Naive thymus-derived CD4-positive, alpha-beta T cell (primary cell): ENCODE measurements around the gene LNX1. TPM values are rescaled to one million over a fixed set of nuclear protein-coding genes. Genes with fewer than 3 reads are reported as not detected.

Source experiments
- ATAC-seq: fragments of 150-1000 bp; cut with Tn5 transposase; 2 replicates; pipeline ENCODE4 v1.10.0; 2021; ENCODE audit warnings: mild to moderate bottlenecking, moderate library complexity
- CTCF ChIA-PET: fragments of 350-600 bp; sonication (Branson Sonifier 250); formaldehyde crosslinking; loops from one replicate; lab custom pipeline; 2021; ENCODE audit warnings: antibody characterized with exemption; lab: Charles Lee
- POLR2A ChIA-PET: fragments of 350-600 bp; sonication (Branson Sonifier 250); formaldehyde crosslinking; loops from one replicate; lab custom pipeline; 2021; ENCODE audit warnings: antibody characterized with exemption, inconsistent platforms; lab: Charles Lee
- DNase-seq, 9 donors: peaks; one replicate each; pipeline versions ENCODE4 v3.0.0 to v3.0.0-alpha.2; 2020 to 2022; ENCODE audit warnings: mixed read lengths in 1 of 9
- H3K27ac ChIP-seq: one replicate; pipeline ENCODE4 v1.7.0; 2013; ENCODE audit warnings: mild to moderate bottlenecking, low read depth, low read length, moderate library complexity
- H3K27me3 ChIP-seq, 2 donors: one replicate each; pipeline ENCODE4 v1.7.0; 2013; ENCODE audit warnings: low read length in 2 of 2, mild to moderate bottlenecking in 2 of 2, moderate library complexity in 2 of 2; ENCODE audit not compliant: control insufficient read depth in 2 of 2, insufficient read depth in 2 of 2
- H3K36me3 ChIP-seq, 3 experiments: 1 replicate in 2 of 3; 2 replicates in 1 of 3; pipeline ENCODE4 v1.7.0; 2013; ENCODE audit warnings: low read length in 3 of 3, mild to moderate bottlenecking in 3 of 3, moderate library complexity in 1 of 3; ENCODE audit not compliant: insufficient read depth in 3 of 3, control insufficient read depth in 2 of 3
- H3K4me1 ChIP-seq, 2 donors: one replicate each; pipeline ENCODE4 v1.7.0; 2013; ENCODE audit warnings: low read length in 2 of 2, mild to moderate bottlenecking in 2 of 2, moderate library complexity in 1 of 2; ENCODE audit not compliant: control insufficient read depth in 2 of 2, insufficient read depth in 2 of 2
- H3K4me3 ChIP-seq: 2 replicates; pipeline ENCODE4 v1.7.0; 2013; ENCODE audit warnings: mild to moderate bottlenecking, low read length
- H3K9me3 ChIP-seq, 3 experiments: 1 replicate in 2 of 3; 2 replicates in 1 of 3; pipeline ENCODE4 v1.7.0; 2013; ENCODE audit warnings: low read length in 3 of 3; ENCODE audit not compliant: control insufficient read depth in 2 of 3
- H3K27ac Mint-ChIP-seq, 9 donors: one replicate each; pipeline ENCODE4 v1.8.0; 2020 to 2022; ENCODE audit warnings: mixed read lengths in 9 of 9, mild to moderate bottlenecking in 8 of 9, moderate library complexity in 5 of 9, inconsistent platforms in 2 of 9
- H3K27me3 Mint-ChIP-seq, 5 donors: one replicate each; pipeline ENCODE4 v1.8.0; 2021 to 2022; ENCODE audit warnings: mixed read lengths in 5 of 5, mild to moderate bottlenecking in 1 of 5
- H3K36me3 Mint-ChIP-seq, 5 donors: one replicate each; pipeline ENCODE4 v1.8.0; 2020 to 2022; ENCODE audit warnings: mixed read lengths in 5 of 5, mild to moderate bottlenecking in 3 of 5, inconsistent platforms in 1 of 5
- H3K4me1 Mint-ChIP-seq, 7 donors: one replicate each; pipeline ENCODE4 v1.8.0; 2020 to 2022; ENCODE audit warnings: mixed read lengths in 7 of 7, mild to moderate bottlenecking in 3 of 7, inconsistent platforms in 1 of 7
- H3K4me3 Mint-ChIP-seq, 10 donors: one replicate each; pipeline ENCODE4 v1.8.0; 2020 to 2022; ENCODE audit warnings: mild to moderate bottlenecking in 10 of 10, mixed read lengths in 10 of 10, moderate library complexity in 6 of 10, inconsistent platforms in 2 of 10
- H3K9me3 Mint-ChIP-seq, 11 donors: one replicate each; pipeline ENCODE4 v1.8.0; 2020 to 2022; ENCODE audit warnings: mixed read lengths in 11 of 11, mild to moderate bottlenecking in 4 of 11, inconsistent platforms in 1 of 11, moderate library complexity in 1 of 11
- intact Hi-C, 2 donors: fragments of 100-400 bp; cut with micrococcal nuclease; formaldehyde crosslinking; loops; one replicate each; pipeline ENCODE4 v1.15.1; 2023
- polyA plus RNA-seq, 2 donors: library from polyadenylated mRNA; unstranded; fragments of 300-500 nt; fragmentation: Illumina TruSeq; gene quantifications; one replicate each; pipeline ENCODE4 v1.2.3, GENCODE V29; 2021
- total RNA-seq, 6 experiments: library from RNA in 5 of 6; stranded (reverse) in 5 of 6; gene quantifications; 1 replicate in 5 of 6; 2 replicates in 1 of 6; pipeline ENCODE4 v1.2.3 and lab custom pipeline; 2021 to 2026

The LNX1 gene
- total and polyA plus RNA-seq, 7 experiments from 2014 or later, result 0.09 to 0.48 TPM; not detected in 5

DNA sequence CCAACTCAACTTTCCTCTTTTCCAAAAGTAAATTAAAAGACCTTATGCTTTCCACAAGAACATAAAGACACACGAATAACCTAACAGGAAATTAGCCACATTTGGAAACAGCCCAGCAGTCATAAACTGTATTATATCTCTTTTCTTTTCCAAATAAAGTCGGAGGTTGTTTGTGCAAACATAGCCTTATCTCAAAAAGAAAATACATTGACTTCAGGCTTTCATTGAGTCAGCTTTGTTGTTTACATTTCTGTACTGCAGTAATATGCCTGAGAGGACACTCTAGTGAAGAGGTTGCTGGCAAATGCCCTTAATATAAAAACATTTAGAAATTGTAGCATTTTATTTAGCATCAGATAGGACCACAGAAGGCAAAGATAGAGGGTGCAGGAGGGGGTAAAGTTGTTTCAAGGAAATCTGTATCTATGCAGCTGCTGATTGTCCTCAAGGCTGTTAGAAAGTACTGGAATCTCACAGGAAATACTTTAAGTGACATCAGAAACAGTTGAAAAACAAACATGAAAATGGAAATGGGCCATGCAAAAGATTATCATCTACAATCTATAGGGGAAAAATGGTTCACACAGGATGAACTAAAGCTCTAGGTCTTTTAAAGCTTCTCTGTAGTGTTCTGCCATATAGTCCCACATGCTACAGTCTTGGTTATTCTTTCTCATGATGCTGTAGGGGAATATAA lies 14.5 kb downstream of the LNX1 start:
- Histone ChIP-seq H3K27ac (no peak overlapping the region), H3K4me3 (no peak overlapping the region), H3K9me3 (no peaks in the 10 kb centered on the region), H3K36me3 (no peaks in the 10 kb centered on the region), H3K27me3 (peaks cover 0 to 4% of the 10 kb centered on the region in 2 donors), H3K4me1 (no peaks in the 10 kb centered on the region)
- H3K4me3 Mint-ChIP-seq, result no peak overlapping the region
- no peak overlapping the region for H3K27ac Mint-ChIP-seq
- DNase-seq (no peak), ATAC-seq (no peak)
- CTCF ChIA-PET, result no interaction called here
- intact Hi-C loops, result no loop called here
- POLR2A ChIA-PET, result no interaction called here
- H3K4me1 Mint-ChIP-seq, result no peaks in the 10 kb centered on the region
- H3K9me3 Mint-ChIP-seq, result peaks cover 0 to 2% (median 0%) of the 10 kb centered on the region in 11 donors
- no peaks in the 10 kb centered on the region for H3K36me3 Mint-ChIP-seq
- H3K27me3 Mint-ChIP-seq, result peaks cover 0 to 4% (median 0%) of the 10 kb centered on the region in 5 donors

DNA sequence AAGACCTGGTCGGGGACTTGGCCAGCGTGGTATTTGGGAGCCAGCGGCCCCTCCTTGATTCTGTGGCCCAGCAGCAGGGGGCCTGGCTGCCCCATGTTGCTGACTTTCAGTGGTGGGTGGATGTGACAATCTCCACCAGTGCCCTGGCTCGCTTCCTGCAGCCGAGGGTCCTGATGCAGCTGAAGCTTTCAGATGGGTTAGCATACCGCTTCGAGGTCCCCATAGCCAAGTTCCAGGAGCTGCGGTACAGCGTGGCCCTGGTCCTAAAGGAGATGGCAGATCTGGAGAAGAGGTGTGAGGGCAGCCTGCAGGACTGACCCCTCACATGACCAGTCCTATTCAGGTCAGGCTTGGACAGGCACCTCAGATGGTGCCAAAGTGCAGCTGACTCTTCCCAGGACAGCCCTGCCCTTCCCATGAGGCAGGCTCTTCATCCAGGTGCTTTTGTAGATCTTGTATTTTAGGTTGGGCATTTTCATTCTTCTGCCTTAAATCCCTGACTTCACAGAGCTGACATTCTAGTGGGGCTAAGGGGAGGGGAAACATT lies 15.1 kb downstream of the LNX1 start:
- intact Hi-C loops, result no loop called here
- H3K36me3 ChIP-seq, result no peaks in the 10 kb centered on the region
- ATAC-seq (no peak), DNase-seq (no peak)
- Mint-ChIP-seq H3K4me1 (no peaks in the 10 kb centered on the region), H3K4me3 (no peak overlapping the region), H3K27ac (no peak overlapping the region), H3K9me3 (peaks cover 0 to 3% (median 0%) of the 10 kb centered on the region in 11 donors), H3K36me3 (no peaks in the 10 kb centered on the region), H3K27me3 (peaks cover 0 to 4% (median 0%) of the 10 kb centered on the region in 5 donors)
- H3K27ac ChIP-seq, result no peak overlapping the region
- H3K9me3 ChIP-seq, result no peaks in the 10 kb centered on the region
- H3K4me1 ChIP-seq, result no peaks in the 10 kb centered on the region
- no peak overlapping the region for H3K4me3 ChIP-seq
- POLR2A ChIA-PET, result no interaction called here
- CTCF ChIA-PET, result no interaction called here
- H3K27me3 ChIP-seq, result peaks cover 0 to 4% of the 10 kb centered on the region in 2 donors

DNA sequence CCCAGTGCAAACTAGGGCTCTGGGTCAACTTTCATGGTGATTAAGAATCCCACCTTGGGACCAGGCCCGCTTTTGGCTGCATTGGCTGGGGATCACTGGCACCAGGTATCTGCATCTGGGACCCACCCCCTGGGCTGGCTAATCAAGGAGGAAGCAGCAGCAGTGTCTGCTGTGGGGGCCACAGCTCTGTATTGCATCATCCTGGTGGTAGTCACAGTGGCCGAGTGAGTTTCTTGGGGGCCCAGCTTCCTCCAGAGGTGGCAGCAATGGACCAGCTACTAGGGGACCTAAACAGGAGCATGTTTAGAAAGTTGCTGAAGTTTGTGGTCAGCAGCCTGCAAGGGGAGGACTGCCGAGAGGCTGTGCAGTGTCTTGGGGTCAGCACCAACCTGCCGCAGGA lies 15.7 kb downstream of the LNX1 start:
- no peaks in the 10 kb centered on the region for H3K36me3 ChIP-seq
- no peak overlapping the region for H3K4me3 ChIP-seq
- Mint-ChIP-seq H3K36me3 (no peaks in the 10 kb centered on the region), H3K27ac (no peak overlapping the region), H3K9me3 (peaks cover 0 to 4% (median 0%) of the 10 kb centered on the region in 11 donors), H3K4me3 (no peak overlapping the region), H3K4me1 (no peaks in the 10 kb centered on the region), H3K27me3 (peaks cover 0 to 4% (median 0%) of the 10 kb centered on the region in 5 donors)
- CTCF ChIA-PET, result no interaction called here
- no peaks in the 10 kb centered on the region for H3K9me3 ChIP-seq
- DNase-seq (no peak), ATAC-seq (no peak)
- POLR2A ChIA-PET, result no interaction called here
- H3K27ac ChIP-seq, result no peak overlapping the region
- intact Hi-C loops, result no loop called here
- peaks cover 0 to 4% of the 10 kb centered on the region in 2 donors for H3K27me3 ChIP-seq
- no peaks in the 10 kb centered on the region for H3K4me1 ChIP-seq

DNA sequence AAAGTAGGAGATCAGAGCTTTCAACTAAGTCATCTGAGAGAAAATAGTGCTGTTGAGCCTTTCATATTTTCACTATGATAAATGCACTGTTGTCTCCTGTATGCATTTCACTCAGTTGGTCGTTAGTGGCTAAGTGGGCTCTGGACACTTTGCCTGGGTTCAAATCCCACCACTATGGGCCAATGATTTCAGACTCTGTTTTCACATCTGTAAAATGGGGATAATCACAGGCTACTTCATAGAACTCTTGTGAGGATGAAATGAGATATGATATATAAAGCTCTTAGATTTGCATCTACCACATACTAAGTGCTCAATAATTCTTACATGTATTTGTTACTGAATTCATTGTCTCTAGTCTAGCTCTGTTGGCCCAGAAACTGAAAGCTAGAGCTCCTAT lies 16.8 kb downstream of the LNX1 start:
- peaks cover 0 to 4% (median 0%) of the 10 kb centered on the region in 11 donors for H3K9me3 Mint-ChIP-seq
- ATAC-seq, result no peak
- no peak for DNase-seq
- H3K4me3 Mint-ChIP-seq, result no peak overlapping the region
- peaks cover 0 to 4% of the 10 kb centered on the region in 2 donors for H3K27me3 ChIP-seq
- no peak overlapping the region for H3K27ac Mint-ChIP-seq
- CTCF ChIA-PET, result interaction anchor here (0.7 kb wide), 1 partner anchor 42 kb away, joined by 3 read pairs; no protein-coding TSS in a partner anchor
- no peaks in the 10 kb centered on the region for H3K4me1 Mint-ChIP-seq
- no peaks in the 10 kb centered on the region for H3K36me3 Mint-ChIP-seq
- H3K27me3 Mint-ChIP-seq, result peaks cover 0 to 4% (median 0%) of the 10 kb centered on the region in 5 donors
- no peak overlapping the region for H3K27ac ChIP-seq
- intact Hi-C loops, result no loop called here
- no peak overlapping the region for H3K4me3 ChIP-seq
- POLR2A ChIA-PET, result no interaction called here
- no peaks in the 10 kb centered on the region for H3K4me1 ChIP-seq
- H3K36me3 ChIP-seq, result no peaks in the 10 kb centered on the region
- no peaks in the 10 kb centered on the region for H3K9me3 ChIP-seq

DNA sequence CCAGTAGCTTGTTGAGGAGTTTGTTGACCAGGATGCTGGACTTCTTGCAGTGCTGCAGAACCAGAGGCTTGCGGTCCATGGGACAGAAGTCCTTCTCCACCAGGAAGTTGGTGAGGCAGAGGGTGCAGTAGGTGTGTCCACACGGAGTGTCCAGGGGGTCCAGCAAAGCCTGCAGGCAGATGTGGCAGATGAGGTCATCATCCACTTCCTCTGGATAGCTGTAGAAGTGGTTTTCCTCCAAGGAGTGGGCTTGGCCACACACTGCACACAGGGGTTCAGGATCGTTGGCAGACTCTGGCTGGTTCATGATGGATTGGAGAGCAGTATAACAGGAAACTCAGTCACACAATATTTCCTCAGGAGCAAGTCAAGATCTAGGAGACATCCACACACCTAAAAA lies 17.6 kb downstream of the LNX1 start:
- Histone ChIP-seq H3K27me3 (peaks cover 0 to 3% of the 10 kb centered on the region in 2 donors), H3K4me1 (no peaks in the 10 kb centered on the region), H3K27ac (no peak overlapping the region), H3K9me3 (no peaks in the 10 kb centered on the region), H3K36me3 (no peaks in the 10 kb centered on the region), H3K4me3 (no peak overlapping the region)
- no peak for ATAC-seq
- no peak overlapping the region for H3K27ac Mint-ChIP-seq
- CTCF ChIA-PET, result no interaction called here
- no peak overlapping the region for H3K4me3 Mint-ChIP-seq
- H3K9me3 Mint-ChIP-seq, result peaks cover 0 to 4% (median 0%) of the 10 kb centered on the region in 11 donors
- H3K36me3 Mint-ChIP-seq, result no peaks in the 10 kb centered on the region
- intact Hi-C loops, result no loop called here
- peaks cover 0 to 4% (median 0%) of the 10 kb centered on the region in 5 donors for H3K27me3 Mint-ChIP-seq
- DNase-seq, result no peak
- no peaks in the 10 kb centered on the region for H3K4me1 Mint-ChIP-seq
- POLR2A ChIA-PET, result no interaction called here

DNA sequence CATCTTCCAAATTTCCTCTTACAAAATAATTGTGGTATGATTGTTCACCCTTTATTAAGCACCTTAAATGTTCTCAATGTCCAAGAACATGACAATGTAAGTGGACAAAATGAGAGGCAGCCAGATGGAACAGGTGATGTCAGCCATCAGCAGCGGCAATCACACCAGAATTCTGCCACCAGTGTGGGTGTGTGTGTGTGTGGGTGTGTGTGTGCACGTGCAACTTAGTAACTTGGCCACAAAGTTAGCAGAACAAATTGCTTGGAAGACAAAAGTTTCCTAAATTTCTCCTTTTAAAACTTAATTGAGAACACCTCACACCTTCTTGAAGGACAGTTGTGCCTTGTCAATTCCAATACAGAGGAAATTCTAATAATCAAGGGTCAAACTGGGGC lies 18.7 kb downstream of the LNX1 start:
- DNase-seq (no peak), ATAC-seq (no peak)
- Histone ChIP-seq H3K9me3 (no peaks in the 10 kb centered on the region), H3K27me3 (no peaks in the 10 kb centered on the region), H3K4me3 (no peak overlapping the region), H3K4me1 (no peaks in the 10 kb centered on the region), H3K36me3 (no peaks in the 10 kb centered on the region), H3K27ac (no peak overlapping the region)
- Mint-ChIP-seq H3K9me3 (peaks cover 0 to 5% (median 0%) of the 10 kb centered on the region in 11 donors), H3K36me3 (no peaks in the 10 kb centered on the region), H3K4me3 (no peak overlapping the region), H3K4me1 (no peaks in the 10 kb centered on the region), H3K27me3 (peaks cover 0 to 4% (median 0%) of the 10 kb centered on the region in 5 donors), H3K27ac (no peak overlapping the region)
- POLR2A ChIA-PET, result no interaction called here
- CTCF ChIA-PET, result no interaction called here
- intact Hi-C loops, result no loop called here
